Left lung (tissue), 10 donors: Measurements from ENCODE around the gene MAN2B2. TPM values are rescaled to one million over a fixed set of nuclear protein-coding genes. Genes with fewer than 3 reads are reported as not detected.

Source experiments
- ATAC-seq: fragments of 200-7000 bp; cut with Tn5 transposase; one replicate; pipeline ENCODE4 v1.9.1; 2020; ENCODE audit warnings: moderate library complexity
- DNase-seq, 4 donors: peaks; one replicate each; pipeline ENCODE4 v3.0.0-alpha.2; 2013 to 2020
- H3K27ac ChIP-seq, 2 donors: fragments of 200-600 bp; sonication (generic) in 1 of 2; one replicate each; pipeline versions ENCODE4 v1.5.0 to v1.8.0; 2020 to 2021
- H3K27me3 ChIP-seq, 2 donors: fragments of 200-600 bp; sonication (generic) in 1 of 2; one replicate each; pipeline versions ENCODE4 v1.5.0 to v1.8.0; 2020 to 2021
- H3K36me3 ChIP-seq, 2 donors: fragments of 200-600 bp; sonication (generic) in 1 of 2; one replicate each; pipeline versions ENCODE4 v1.5.0 to v1.8.0; 2020 to 2021
- H3K4me1 ChIP-seq, 2 donors: fragments of 200-600 bp; one replicate each; pipeline ENCODE4 v1.8.0; 2021
- H3K4me3 ChIP-seq, 2 donors: fragments of 200-600 bp; sonication (generic) in 1 of 2; one replicate each; pipeline versions ENCODE4 v1.5.0 to v1.8.0; 2020 to 2021; ENCODE audit warnings: mild to moderate bottlenecking in 1 of 2
- H3K9me3 ChIP-seq, 2 donors: fragments of 200-600 bp; sonication (generic) in 1 of 2; one replicate each; pipeline versions ENCODE4 v1.5.0 to v1.8.0; 2020 to 2021
- intact Hi-C, 2 donors: fragments of 100-400 bp; cut with DNase I; formaldehyde crosslinking; loops; one replicate each; pipeline versions ENCODE4 v1.11.2 to v1.14.2; 2022
- polyA plus RNA-seq, 6 donors: library from polyadenylated mRNA; unstranded; fragments of 120-200 nt; gene quantifications; one replicate each; pipeline ENCODE4 v1.2.1, GENCODE V29; 2013; ENCODE audit not compliant: insufficient read length in 6 of 6
- total RNA-seq, 2 donors: library from RNA; stranded (reverse); fragmentation: NEBNext Ultra II Directional; extraction: Animal tissue kit (Norgen Biotek cat#: 25700); gene quantifications; one replicate each; pipeline ENCODE4 v1.2.1, GENCODE V29; 2021
- TF ChIP-seq, protein P1 (sequence below), 2 donors: fragments of 200-600 bp; sonication (generic) in 1 of 2; IDR thresholded peaks; one replicate each; pipeline versions ENCODE4 v1.5.0 to v1.8.0; 2021; ENCODE audit warnings: antibody characterized with exemption in 2 of 2
- donor health status: DM: no; HTN: yes; CAD: no.
- donor health status: DM: no; HTN: no; CAD: no.

MAN2B2 gene
- total and polyA plus RNA-seq, 8 donors: 14.2 to 38.3 (median 16.4) TPM

GRCh38 chr4:6527259-6527658 is 47.7 kb upstream of the MAN2B2 start:
- H3K4me3 ChIP-seq: no peak overlapping the region
- DNase-seq: no peak
- no peaks in the 10 kb centered on the region for H3K36me3 ChIP-seq
- H3K27ac ChIP-seq: no peak overlapping the region
- intact Hi-C loops: no loop called here
- H3K9me3 ChIP-seq: no peaks in the 10 kb centered on the region
- H3K4me1 ChIP-seq: no peaks in the 10 kb centered on the region
- H3K27me3 ChIP-seq: peaks cover 0 to 49% of the 10 kb centered on the region in 2 donors
- TF ChIP-seq, protein P1, sequence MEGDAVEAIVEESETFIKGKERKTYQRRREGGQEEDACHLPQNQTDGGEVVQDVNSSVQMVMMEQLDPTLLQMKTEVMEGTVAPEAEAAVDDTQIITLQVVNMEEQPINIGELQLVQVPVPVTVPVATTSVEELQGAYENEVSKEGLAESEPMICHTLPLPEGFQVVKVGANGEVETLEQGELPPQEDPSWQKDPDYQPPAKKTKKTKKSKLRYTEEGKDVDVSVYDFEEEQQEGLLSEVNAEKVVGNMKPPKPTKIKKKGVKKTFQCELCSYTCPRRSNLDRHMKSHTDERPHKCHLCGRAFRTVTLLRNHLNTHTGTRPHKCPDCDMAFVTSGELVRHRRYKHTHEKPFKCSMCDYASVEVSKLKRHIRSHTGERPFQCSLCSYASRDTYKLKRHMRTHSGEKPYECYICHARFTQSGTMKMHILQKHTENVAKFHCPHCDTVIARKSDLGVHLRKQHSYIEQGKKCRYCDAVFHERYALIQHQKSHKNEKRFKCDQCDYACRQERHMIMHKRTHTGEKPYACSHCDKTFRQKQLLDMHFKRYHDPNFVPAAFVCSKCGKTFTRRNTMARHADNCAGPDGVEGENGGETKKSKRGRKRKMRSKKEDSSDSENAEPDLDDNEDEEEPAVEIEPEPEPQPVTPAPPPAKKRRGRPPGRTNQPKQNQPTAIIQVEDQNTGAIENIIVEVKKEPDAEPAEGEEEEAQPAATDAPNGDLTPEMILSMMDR (IDR thresholded peaks at IDR 0.05): no peak
- ATAC-seq: no peak

DNA sequence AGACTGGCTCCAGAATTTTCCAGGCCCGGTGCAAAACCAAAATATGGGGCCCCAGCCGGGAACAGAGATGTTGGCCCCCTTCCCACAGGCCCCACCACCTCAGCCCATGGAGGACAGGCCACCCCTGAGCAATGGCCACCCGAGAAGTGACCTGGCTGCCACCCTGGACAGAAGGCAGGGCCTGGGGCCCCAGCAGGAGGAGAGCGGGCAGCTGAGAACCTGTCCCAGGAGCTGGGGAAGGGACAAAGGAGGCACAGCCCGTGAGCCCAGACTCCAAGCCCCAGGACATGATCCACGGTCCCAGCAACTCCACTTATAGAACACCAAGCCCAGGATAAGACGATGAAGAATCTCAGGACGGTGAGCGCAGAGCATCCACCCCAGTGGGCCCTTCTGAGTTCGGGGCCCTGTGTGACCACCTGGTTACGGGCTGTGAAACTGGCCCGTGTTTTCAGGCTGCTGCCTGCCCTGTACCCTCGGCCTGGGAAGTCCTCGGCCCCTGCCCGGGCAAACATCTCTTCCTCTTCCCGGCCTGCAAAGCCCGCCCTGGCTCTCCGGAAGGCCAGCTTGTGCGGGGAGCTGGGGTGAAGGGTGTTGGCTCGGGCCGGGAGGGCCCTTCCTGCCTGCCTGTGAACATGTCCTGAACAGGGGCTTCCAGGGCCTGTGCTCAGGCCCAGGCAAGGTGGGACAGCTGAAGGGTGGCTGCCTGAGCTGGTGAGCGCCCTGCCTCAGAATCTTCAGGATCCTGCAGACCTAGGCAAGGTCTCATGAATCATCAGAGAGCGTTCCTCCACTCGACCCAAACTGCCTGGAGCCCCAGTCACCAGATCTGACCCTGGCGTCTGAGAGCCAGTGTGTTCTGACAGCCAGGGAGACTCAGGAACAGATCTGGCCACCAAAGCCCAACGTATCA is 47.0 kb upstream of the MAN2B2 start:
- intact Hi-C loops: no loop called here

GRCh38 chr4:6529021-6529420 is 46.0 kb upstream of the MAN2B2 start:
- no peak overlapping the region for H3K4me3 ChIP-seq
- H3K36me3 ChIP-seq: no peaks in the 10 kb centered on the region
- H3K27ac ChIP-seq: no peak overlapping the region
- TF ChIP-seq, protein P1 (IDR thresholded peaks at IDR 0.05): no peak
- no peaks in the 10 kb centered on the region for H3K4me1 ChIP-seq
- ATAC-seq (no peak), DNase-seq (peak in 1 of 4 donors; percentile 10)
- no peaks in the 10 kb centered on the region for H3K9me3 ChIP-seq
- peaks cover 0 to 50% of the 10 kb centered on the region in 2 donors for H3K27me3 ChIP-seq
- intact Hi-C loops: no loop called here

More for the DNA sequence above, 47.0 kb upstream of the MAN2B2 start:
- H3K36me3 ChIP-seq: no peaks in the 10 kb centered on the region
- TF ChIP-seq, protein P1 (IDR thresholded peaks at IDR 0.05): no peak
- DNase-seq (no peak), ATAC-seq (no peak)
- no peak overlapping the region for H3K27ac ChIP-seq
- peaks cover 0 to 49% of the 10 kb centered on the region in 2 donors for H3K27me3 ChIP-seq
- no peaks in the 10 kb centered on the region for H3K4me1 ChIP-seq
- no peaks in the 10 kb centered on the region for H3K9me3 ChIP-seq
- H3K4me3 ChIP-seq: no peak overlapping the region

- no peak for ATAC-seq
- Histone ChIP-seq H3K36me3 (no peaks in the 10 kb centered on the region), H3K9me3 (no peaks in the 10 kb centered on the region), H3K4me1 (no peaks in the 10 kb centered on the region), H3K27ac (no peak overlapping the region), H3K4me3 (no peak overlapping the region), H3K27me3 (peaks cover 0 to 57% of the 10 kb centered on the region in 2 donors)
- no peak for DNase-seq
- intact Hi-C loops: no loop called here
- TF ChIP-seq, protein P1 (IDR thresholded peaks at IDR 0.05): no peak
Observed at GRCh38 chr4:6530301-6530700, 44.7 kb upstream of the MAN2B2 start.

DNA sequence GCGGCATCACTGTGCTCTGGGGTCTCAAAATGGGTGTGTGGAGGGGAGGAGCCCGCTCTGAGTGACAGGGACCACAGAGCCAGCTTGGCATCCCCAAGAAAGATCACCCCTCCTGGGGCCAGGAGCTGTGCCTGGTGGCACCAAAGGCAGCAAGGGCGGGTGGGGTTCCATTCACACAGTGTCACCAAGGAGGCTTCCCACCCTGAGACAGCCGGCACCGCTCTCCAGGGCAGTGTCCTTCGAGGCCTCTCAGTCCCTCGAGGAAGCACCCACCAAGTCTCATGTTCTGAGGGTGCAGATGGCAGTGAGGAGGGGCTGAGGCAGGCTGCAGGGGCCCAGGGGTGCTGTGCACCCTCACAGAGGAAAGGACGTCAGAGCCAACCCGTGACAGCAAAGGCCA is 44.0 kb upstream of the MAN2B2 start:
- H3K4me1 ChIP-seq: no peaks in the 10 kb centered on the region
- no peaks in the 10 kb centered on the region for H3K9me3 ChIP-seq
- DNase-seq: no peak
- no peak for ATAC-seq
- intact Hi-C loops: no loop called here
- TF ChIP-seq, protein P1 (IDR thresholded peaks at IDR 0.05): no peak
- no peak overlapping the region for H3K4me3 ChIP-seq
- no peaks in the 10 kb centered on the region for H3K36me3 ChIP-seq
- no peak overlapping the region for H3K27ac ChIP-seq
- H3K27me3 ChIP-seq: peaks cover 0 to 59% of the 10 kb centered on the region in 2 donors
